T follicular helper cell (primary cell): ENCODE measurements around the gene SLC6A9.
A peak's percentile ranks its signal among the peaks of the same experiment; 100 is the strongest.

Experiments used
- DNase-seq: peaks from one replicate; pipeline ENCODE4 v3.0.0-alpha.2; 2020; ENCODE audit warnings: low read depth

Gene SLC6A9

GRCh38 chr1:44048532-44049215 is 17.4 kb upstream of the SLC6A9 start:
- no peak for DNase-seq

DNA sequence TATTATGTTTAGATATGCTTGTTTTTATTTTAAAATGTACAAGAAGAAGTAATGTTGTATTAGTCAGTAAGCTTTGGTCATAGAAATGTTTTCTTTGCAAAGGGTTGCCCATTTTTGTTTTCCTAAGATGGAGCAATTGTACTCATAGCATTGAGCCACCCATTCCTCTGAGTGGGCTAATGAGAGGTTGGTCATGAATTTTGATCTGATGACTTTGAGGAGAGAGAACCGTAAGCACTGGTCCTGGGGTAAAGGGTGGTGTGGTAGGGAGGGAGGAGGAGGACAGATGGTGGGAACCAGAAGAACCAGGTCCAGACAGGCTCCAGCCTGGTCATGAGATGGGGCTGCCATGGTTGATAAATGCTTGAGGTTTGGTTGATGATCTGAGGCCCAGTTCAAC is 15.9 kb upstream of the SLC6A9 start:
- no peak for DNase-seq

DNA sequence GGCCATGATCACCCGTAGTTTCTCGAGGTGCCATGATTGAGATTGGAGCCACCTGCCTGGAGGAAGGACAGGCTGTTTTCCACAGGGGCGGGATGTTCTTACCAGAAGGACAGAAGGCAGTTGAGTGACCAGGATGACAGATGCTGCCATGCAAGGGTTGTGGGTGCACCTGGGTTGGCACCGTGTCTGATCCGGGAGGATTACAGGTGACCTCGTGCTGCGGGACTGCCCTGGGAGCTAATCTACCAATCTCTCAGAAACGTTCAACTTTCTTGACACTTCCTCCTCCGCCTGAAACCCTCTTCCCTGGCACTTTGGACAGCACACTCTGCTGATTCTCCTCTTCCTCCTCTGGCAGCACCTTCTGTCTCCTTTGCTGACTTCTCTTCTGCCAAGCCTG is 13.8 kb upstream of the SLC6A9 start:
- no peak for DNase-seq

GRCh38 chr1:44044071-44044801 is 13.0 kb upstream of the SLC6A9 start:
- no peak for DNase-seq

DNA sequence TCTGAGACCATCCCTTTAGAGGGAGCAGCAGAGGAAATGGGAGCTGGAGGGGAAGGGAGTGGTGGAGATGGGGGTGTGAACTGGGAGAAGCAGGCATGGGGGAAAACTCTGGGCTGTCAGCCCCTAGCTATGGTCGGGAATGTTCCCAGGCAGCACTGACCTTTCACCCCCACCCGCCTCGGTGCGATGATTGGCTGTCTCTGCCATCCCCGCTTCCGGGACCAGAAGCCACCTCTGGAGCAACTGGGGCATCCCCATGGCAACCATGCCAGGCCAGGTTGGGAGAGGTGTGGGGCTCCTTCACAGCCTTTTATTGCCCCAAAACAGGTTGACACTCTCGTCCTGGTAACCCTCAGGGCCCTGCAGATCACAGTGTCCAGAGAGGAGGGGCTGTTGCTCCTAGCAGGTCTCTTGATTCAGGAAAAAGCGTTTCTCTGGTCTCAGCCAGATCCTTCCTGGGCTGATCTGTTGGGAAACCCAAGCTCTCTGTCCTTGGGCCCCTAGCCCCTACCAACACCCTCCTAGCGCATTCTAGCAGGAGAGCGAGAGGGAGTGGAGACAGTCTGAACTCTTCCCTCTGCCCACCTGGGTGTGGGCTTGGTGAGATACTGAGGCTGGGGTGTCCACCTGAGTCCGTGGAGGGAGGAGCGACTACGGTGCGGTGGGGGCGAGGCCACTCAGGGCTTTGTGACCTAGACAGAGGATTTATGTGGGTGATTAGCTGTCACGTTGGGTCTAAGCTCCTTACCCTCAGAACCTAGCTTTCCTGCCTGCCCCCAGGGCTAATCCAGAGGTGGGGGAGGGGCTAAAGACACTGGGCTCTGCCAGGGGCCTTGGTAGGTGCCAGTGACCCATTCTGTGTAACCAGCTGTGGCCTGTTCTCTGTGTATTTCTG is 12.2 kb upstream of the SLC6A9 start:
- no peak for DNase-seq

DNA sequence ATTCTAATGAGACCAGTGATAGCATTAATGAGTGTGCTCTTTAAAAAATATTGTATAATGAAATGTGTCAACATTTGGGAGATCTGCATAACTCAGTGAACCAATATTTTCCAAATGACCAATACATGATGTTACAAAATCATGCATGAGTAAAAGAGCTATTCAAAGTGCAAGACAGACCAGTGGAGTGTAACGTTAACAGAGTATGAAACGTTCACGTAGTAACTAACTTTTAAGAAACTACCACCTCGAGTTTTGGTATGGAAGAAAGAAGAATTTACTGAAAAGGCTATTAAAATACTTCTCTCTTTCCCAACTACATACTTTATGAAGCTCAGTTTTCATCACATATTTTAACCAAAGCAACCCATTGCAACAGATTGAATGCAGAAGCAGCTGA is 9.6 kb upstream of the SLC6A9 start:
- no peak for DNase-seq

DNA sequence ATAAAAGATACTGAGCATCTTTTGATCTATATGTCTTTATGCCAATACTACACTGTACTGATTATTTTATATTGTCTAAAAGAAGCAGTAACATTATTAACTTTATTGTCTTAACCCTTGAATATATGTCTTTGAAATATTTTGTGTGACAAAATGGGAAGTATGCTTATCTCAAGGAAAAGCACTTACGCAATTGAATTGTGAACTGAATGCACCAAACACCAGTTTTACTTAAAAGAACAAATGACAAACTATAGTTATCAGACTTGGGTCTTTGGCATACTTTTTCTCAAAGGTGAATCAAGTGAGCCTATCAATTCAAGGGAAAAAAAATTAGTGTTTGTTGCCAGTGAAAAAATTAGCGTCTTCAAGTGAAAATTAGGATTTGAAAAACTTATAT is 9.2 kb upstream of the SLC6A9 start:
- DNase-seq: no peak

DNA sequence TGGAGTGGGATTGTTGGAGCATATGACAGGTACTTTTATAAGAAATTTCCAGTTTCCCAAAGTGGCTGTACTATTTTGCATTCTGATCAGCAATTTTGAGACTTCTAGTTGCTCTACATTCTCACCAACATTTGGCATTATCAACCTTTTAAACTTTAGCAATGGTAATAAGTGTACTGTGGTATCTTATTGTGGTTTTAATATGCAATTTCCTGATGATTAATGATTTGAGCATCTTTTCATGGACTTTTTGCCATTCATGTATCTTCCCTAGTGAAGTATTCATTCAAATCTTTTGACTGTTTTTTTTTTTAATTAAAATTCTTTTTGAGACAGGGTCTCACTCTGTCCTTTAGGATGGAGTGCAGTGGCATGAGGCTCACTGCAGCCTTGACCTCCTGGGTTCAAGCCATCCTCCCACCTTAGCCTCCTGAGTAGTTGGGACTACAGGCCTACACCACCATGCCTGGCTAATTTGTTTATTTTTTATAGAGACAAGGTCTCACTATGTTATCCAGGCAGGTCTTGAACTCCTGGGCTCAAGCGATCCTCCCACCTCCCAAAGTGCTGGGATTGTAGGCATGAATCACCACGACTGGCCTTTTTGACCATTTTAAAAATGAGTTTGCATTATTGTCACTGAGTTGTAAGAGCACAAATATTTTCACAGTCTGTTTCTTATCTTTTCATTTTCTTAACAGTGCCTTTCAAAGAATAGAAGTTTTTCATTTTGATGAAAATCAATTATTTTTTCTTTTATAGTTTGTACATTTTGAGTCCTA is 7.8 kb upstream of the SLC6A9 start:
- no peak for DNase-seq

GRCh38 chr1:44037154-44037553 is 5.9 kb upstream of the SLC6A9 start:
- DNase-seq: no peak

GRCh38 chr1:44036409-44037139 is 5.3 kb upstream of the SLC6A9 start:
- peak; percentile 53 for DNase-seq

DNA sequence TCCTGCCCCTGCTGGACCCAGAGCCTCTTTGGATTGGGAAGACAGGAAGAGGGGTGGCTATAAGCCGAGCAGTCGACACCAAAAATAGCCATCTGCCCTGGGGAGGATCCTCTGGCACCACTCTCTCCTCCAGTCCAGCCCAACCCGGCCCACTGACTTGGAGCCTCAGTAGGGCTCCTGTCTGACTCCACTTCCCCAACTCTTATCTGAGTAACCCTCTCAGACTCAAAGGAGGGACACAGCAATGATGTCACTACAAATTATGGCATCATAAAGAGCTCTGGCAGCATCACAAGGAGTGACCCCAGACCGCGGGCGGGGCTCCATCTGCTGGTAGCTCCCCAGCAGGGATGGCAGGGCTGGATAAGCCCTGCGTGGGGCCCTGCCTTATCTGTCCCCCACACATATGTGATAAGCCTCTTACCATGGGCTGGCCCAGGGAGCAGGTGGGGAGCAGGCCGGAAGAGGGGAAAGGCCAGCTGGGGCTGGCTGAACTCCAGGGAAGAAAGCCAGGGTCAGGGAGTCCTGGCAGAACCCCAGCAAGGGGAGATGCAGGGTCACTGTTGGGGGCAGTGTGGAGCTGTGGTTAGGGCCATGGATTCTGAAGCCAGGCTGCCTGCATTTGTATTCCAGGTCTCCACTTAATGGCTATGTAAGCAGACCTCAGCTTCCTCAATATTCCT is 4.6 kb upstream of the SLC6A9 start:
- no peak for DNase-seq

GRCh38 chr1:44034976-44035716 is 3.9 kb upstream of the SLC6A9 start:
- DNase-seq: no peak

DNA sequence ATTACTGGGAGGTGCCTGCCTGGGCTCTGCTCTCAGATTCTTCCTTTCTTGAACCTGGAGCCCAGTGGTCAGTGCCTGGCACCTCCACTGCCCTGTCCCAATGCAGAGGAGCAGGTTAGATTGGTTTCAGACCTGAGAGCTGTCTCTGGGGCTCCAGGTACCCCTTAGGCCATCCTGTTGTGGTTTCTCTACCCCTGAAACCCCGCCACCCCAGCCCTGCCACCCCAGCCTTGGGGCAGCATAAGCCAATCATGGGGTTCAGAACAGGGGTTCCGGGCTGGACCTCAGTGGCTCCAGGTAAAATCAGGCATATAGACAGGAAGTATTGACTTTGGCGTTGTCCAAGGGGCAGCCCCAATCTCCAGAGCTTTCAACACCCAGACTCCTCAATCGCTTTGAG is 3.2 kb upstream of the SLC6A9 start:
- no peak for DNase-seq

DNA sequence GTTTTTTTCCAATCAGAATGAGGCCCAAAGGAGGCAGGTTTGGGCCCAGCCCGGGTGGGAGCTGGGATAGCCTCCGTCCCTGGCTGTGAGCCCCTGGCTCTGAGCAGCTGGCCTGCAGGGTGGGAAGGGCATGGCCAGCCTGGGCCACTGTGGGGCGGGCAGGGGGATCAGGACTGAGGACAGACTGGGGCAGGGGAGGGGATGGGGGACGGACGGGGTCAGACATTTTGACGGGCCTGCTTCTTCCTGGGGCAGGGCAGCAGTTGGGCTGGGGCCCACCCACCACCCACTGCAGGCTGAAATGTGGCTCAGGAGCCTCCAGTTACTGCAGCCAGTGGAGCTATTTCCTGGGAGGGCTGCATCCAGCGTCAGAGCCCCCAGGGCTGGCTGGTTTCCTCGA is 2.5 kb upstream of the SLC6A9 start:
- no peak for DNase-seq

DNA sequence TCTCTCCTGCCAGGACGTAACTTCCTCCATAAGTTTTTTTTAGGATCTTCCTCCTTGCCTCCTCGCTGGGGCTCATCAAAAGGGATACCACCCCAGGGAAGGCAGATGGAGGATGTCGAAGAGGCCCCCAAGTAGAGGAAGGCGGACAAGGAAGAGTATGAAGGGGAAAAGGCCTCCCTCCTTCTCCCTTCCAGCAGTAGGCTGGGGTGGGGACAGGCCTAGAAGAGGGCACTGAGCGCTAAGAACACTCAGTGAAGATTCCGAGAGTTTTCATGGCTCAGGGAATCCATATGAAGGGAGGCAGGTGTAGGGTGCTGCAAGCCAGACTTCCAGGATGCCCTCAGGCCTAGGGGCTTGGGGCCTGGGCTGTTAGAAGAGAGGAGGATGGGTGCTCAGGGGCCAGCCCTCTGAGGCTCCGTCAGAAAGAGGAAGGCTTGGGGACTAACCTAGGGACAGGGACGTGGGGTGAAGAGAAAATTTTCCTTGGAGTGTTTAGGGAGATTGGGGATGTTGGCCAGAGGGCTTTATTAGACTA is 1.8 kb upstream of the SLC6A9 start:
- DNase-seq: no peak

GRCh38 chr1:44032170-44032790 is 1.0 kb upstream of the SLC6A9 start:
- no peak for DNase-seq

DNA sequence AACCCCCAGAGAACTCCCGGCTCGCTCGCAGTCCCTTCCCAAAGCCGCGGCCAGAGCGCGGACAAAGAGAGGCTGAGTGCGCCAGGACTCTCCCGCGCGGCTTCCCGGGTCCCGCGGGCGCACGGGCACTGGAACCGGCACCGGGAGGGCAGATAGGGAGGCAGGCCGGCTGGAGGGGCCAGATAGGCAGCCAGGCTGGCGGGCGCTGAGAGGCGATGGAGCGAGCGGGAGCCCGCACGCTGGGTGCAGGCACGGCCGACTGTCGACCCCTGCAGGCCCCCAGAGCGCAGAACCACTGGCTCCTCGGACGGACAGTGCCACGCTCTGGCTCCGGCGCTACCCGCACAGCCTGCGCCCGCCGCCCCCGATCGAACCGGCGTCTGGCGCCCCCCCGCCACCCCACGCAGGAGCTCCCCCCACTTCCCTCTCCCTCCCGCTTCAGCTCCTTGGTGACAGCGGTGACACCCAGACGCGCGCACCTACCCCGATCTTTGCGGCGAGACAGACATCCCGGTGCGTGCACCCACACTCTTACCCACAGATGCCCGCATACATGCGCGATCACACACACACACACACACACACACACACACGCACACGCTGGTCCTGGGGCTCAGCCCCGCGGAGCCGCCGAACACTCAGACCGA is 534 bp downstream of the SLC6A9 start:
- DNase-seq: peak; percentile 39

- DNase-seq: peak; percentile 73
Measured at GRCh38 chr1:44029911-44030604, 1.2 kb downstream of the SLC6A9 start.
